Measurements from ENCODE around the gene MRPL40. TPM values are rescaled to one million over a fixed set of nuclear protein-coding genes. Genes with fewer than 3 reads are reported as not detected.
A peak's percentile ranks its signal among the peaks of the same experiment; 100 is the strongest.

MRPL40 gene
- total and polyA plus RNA-seq, 12 donors: 22.4 to 132 (median 54.7) TPM

GRCh38 chr22:19397734-19398104, 34.6 kb upstream of the MRPL40 start:
- H3K27me3 ChIP-seq: no peaks in the 10 kb centered on the region
- H3K27ac ChIP-seq: no peak overlapping the region
- intact Hi-C loops (cut with DNase I): no loop called here
- H3K4me1 ChIP-seq (replicated peaks in 1 of 2): no peaks in the 10 kb centered on the region
- peaks cover 0 to 50% of the 10 kb centered on the region in 2 donors for H3K36me3 ChIP-seq (replicated peaks in 1 of 2)
- no peaks in the 10 kb centered on the region for H3K9me3 ChIP-seq (replicated peaks in 1 of 3)
- no peak overlapping the region for H3K4me3 ChIP-seq
- 85 to 92% (median 90%) methylated on average over 3 of the region's 3 CpGs for WGBS, 4 donors
- TF ChIP-seq CTCF (IDR thresholded peaks at IDR 0.05) (no peak), POLR2A (IDR thresholded peaks at IDR 0.05) (no peak)
- peak in 1 of 7 donors; percentile 34 for DNase-seq

- Histone ChIP-seq H3K27ac (no peak overlapping the region), H3K9me3 (replicated peaks in 1 of 3) (no peaks in the 10 kb centered on the region), H3K27me3 (no peaks in the 10 kb centered on the region), H3K36me3 (replicated peaks in 1 of 2) (peaks cover 0 to 45% of the 10 kb centered on the region in 2 donors), H3K4me3 (no peak overlapping the region), H3K4me1 (replicated peaks in 1 of 2) (peaks cover 0 to under 1% of the 10 kb centered on the region in 2 donors)
- intact Hi-C loops (cut with DNase I): no loop called here
- TF ChIP-seq POLR2A (IDR thresholded peaks at IDR 0.05) (no peak), CTCF (IDR thresholded peaks at IDR 0.05) (no peak)
- 80 to 85% (median 83%) methylated on average over 6 of the region's 6 CpGs for WGBS, 4 donors
- DNase-seq: peak in 1 of 7 donors; percentile 43
Measured at GRCh38 chr22:19398206-19398605, 34.1 kb upstream of the MRPL40 start.

GRCh38 chr22:19398652-19399051, 33.7 kb upstream of the MRPL40 start:
- Histone ChIP-seq H3K4me1 (replicated peaks in 1 of 2) (peaks cover 0 to 5% of the 10 kb centered on the region in 2 donors), H3K4me3 (no peak overlapping the region), H3K36me3 (replicated peaks in 1 of 2) (peaks cover 0 to 41% of the 10 kb centered on the region in 2 donors), H3K27ac (no peak overlapping the region), H3K9me3 (replicated peaks in 1 of 3) (no peaks in the 10 kb centered on the region), H3K27me3 (no peaks in the 10 kb centered on the region)
- TF ChIP-seq POLR2A (IDR thresholded peaks at IDR 0.05) (no peak), CTCF (IDR thresholded peaks at IDR 0.05) (no peak)
- intact Hi-C loops (cut with DNase I): no loop called here
- 79 to 95% (median 87%) methylated on average over 2 of the region's 2 CpGs for WGBS, 4 donors
- DNase-seq: peak in 1 of 7 donors; percentile 10

GRCh38 chr22:19400881-19401280, 31.5 kb upstream of the MRPL40 start:
- no peak overlapping the region for H3K4me3 ChIP-seq
- WGBS, 4 donors: 94 to 95% (median 95%) methylated on average over 6 of the region's 6 CpGs
- intact Hi-C loops (cut with DNase I): no loop called here
- H3K27ac ChIP-seq: no peak overlapping the region
- DNase-seq: peak in 1 of 7 donors; percentile 25
- no peaks in the 10 kb centered on the region for H3K27me3 ChIP-seq
- H3K4me1 ChIP-seq (replicated peaks in 1 of 2): peaks cover 0 to 5% of the 10 kb centered on the region in 2 donors
- no peaks in the 10 kb centered on the region for H3K9me3 ChIP-seq (replicated peaks in 1 of 3)
- H3K36me3 ChIP-seq (replicated peaks in 1 of 2): peaks cover 0 to 32% of the 10 kb centered on the region in 2 donors
- TF ChIP-seq POLR2A (IDR thresholded peaks at IDR 0.05): no peak
- TF ChIP-seq CTCF (IDR thresholded peaks at IDR 0.05): no peak
